GM18526 (cell line): ENCODE measurements around the gene MSANTD1.

Source experiments
- POLR2A ChIP-seq: IDR thresholded peaks from 3 replicates; pipeline ENCODE4 v1.6.1; 2011; ENCODE audit not compliant: insufficient read length; ENCODE audit errors: extremely low read depth

Gene MSANTD1

GRCh38 chr4:3248811-3249661, at the start of gene MSANTD1:
Gene MSANTD1, plus strand, starts transcription at chr4:3249159. Its CDS starts 64 bp downstream, at chr4:3249223.
- no peak for TF ChIP-seq POLR2A

GRCh38 chr4:3199653-3200422, 49.1 kb upstream of the MSANTD1 start:
- TF ChIP-seq POLR2A, result no peak

GRCh38 chr4:3200423-3201090, 48.4 kb upstream of the MSANTD1 start:
- TF ChIP-seq POLR2A, result no peak

GRCh38 chr4:3201718-3202702, 46.9 kb upstream of the MSANTD1 start:
- TF ChIP-seq POLR2A, result no peak

- TF ChIP-seq POLR2A, result no peak
Measured at GRCh38 chr4:3202836-3203820, 45.8 kb upstream of the MSANTD1 start.

- TF ChIP-seq POLR2A, result no peak
Measured at GRCh38 chr4:3203971-3204431, 45.0 kb upstream of the MSANTD1 start.

GRCh38 chr4:3205995-3206394, 43.0 kb upstream of the MSANTD1 start:
- no peak for TF ChIP-seq POLR2A

GRCh38 chr4:3206439-3207100, 42.4 kb upstream of the MSANTD1 start:
- no peak for TF ChIP-seq POLR2A

- no peak for TF ChIP-seq POLR2A
Measured at GRCh38 chr4:3207531-3208037, 41.4 kb upstream of the MSANTD1 start.

- no peak for TF ChIP-seq POLR2A
Measured at GRCh38 chr4:3208826-3209225, 40.1 kb upstream of the MSANTD1 start.

- no peak for TF ChIP-seq POLR2A
Measured at GRCh38 chr4:3209551-3210325, 39.2 kb upstream of the MSANTD1 start.

GRCh38 chr4:3210467-3210866, 38.5 kb upstream of the MSANTD1 start:
- no peak for TF ChIP-seq POLR2A
